SIG-M5 treated with dmso at 0.1 percent for 504 hours (cell line): ENCODE results near the gene ABCD1.
"Not testable (repeated sequence)": the region's sequence is repeated elsewhere in the genome, so short reads cannot be mapped to it uniquely, and the experiment has no call there.

ENCODE experiments used
- DNase-seq: peaks from one replicate; lab custom pipeline; 2025; ENCODE audit not compliant: unreplicated experiment; lab: John Stamatoyannopoulos, UW

The ABCD1 gene

GRCh38 chrX:153732401-153732800, 7.7 kb downstream of the ABCD1 start:
- peak; percentile 64 for DNase-seq

GRCh38 chrX:153733651-153734240, 9.1 kb downstream of the ABCD1 start:
- DNase-seq = no peak

- no peak for DNase-seq
These were observed 10.2 kb downstream of the ABCD1 start for GRCh38 chrX:153734871-153735270.

GRCh38 chrX:153735274-153735673, 10.6 kb downstream of the ABCD1 start:
- DNase-seq = no peak

- DNase-seq = no peak
These were observed 11.6 kb downstream of the ABCD1 start for GRCh38 chrX:153736071-153736820.

GRCh38 chrX:153736871-153737441, 12.3 kb downstream of the ABCD1 start:
- DNase-seq = no peak

- DNase-seq = no peak
These were observed 13.5 kb downstream of the ABCD1 start for GRCh38 chrX:153738056-153738605.

GRCh38 chrX:153739754-153740486, 15.3 kb downstream of the ABCD1 start:
- DNase-seq = no peak

- no peak for DNase-seq
These were observed 16.1 kb downstream of the ABCD1 start for GRCh38 chrX:153740631-153741222.

- no peak for DNase-seq
These were observed 16.8 kb downstream of the ABCD1 start for GRCh38 chrX:153741446-153741845.

GRCh38 chrX:153742111-153742510, 17.5 kb downstream of the ABCD1 start:
- DNase-seq = not testable (repeated sequence)

- DNase-seq = not testable (repeated sequence)
These were observed 18.3 kb downstream of the ABCD1 start for GRCh38 chrX:153742796-153743467.

GRCh38 chrX:153743468-153744209, 19.0 kb downstream of the ABCD1 start:
- not testable (repeated sequence) for DNase-seq

- DNase-seq = no peak
These were observed 19.8 kb downstream of the ABCD1 start for GRCh38 chrX:153744210-153745066.

GRCh38 chrX:153745067-153745433, 20.4 kb downstream of the ABCD1 start:
- not testable (repeated sequence) for DNase-seq

- DNase-seq = no peak
These were observed 21.7 kb downstream of the ABCD1 start for GRCh38 chrX:153746359-153746758.

- not testable (repeated sequence) for DNase-seq
These were observed 22.3 kb downstream of the ABCD1 start for GRCh38 chrX:153746991-153747390.

- not testable (repeated sequence) for DNase-seq
These were observed 24.4 kb downstream of the ABCD1 start for GRCh38 chrX:153749017-153749416.
